HepG2 (cell line): ENCODE data around the gene GADD45B. TPM values are rescaled to one million over a fixed set of nuclear protein-coding genes. Genes with fewer than 3 reads are reported as not detected.
A peak's percentile ranks its signal among the peaks of the same experiment; 100 is the strongest.

Experiments used
- CBX1 ChIP-seq: IDR thresholded peaks from one replicate; pipeline ENCODE4 v1.6.1; 2016; ENCODE audit warnings: antibody characterized with exemption, low read depth
- CHD2 ChIP-seq: IDR thresholded peaks from 2 replicates; pipeline ENCODE4 v1.6.1; 2011; ENCODE audit warnings: low read depth, low read length, improper control_type of control experiment
- ETV6 ChIP-seq: sonication (generic); formaldehyde crosslinking; conservative IDR thresholded peaks from 2 replicates; pipeline ENCODE4 v1.4.0; 2020; ENCODE audit warnings: missing genetic modification reagents
- HCFC1 ChIP-seq: fragments of 150-350 bp; IDR thresholded peaks from 2 replicates; pipeline ENCODE4 v1.6.1; 2014; ENCODE audit warnings: low read depth, low read length
- HDAC2 ChIP-seq: sonication (generic); formaldehyde crosslinking; IDR thresholded peaks from 2 replicates; pipeline ENCODE4 v1.4.0; 2020; ENCODE audit warnings: missing genetic modification reagents
- KDM5B ChIP-seq: sonication (generic); formaldehyde crosslinking; IDR thresholded peaks from 2 replicates; pipeline ENCODE4 v1.4.0; 2020; ENCODE audit warnings: missing genetic modification reagents, mild to moderate bottlenecking, borderline replicate concordance
- NR2F6 ChIP-seq, 2 experiments: IDR thresholded peaks; 2 replicates each; pipeline ENCODE4 v1.6.1; 2016; ENCODE audit warnings: antibody characterized with exemption in 1 of 2, mild to moderate bottlenecking in 1 of 2
- PHF8 ChIP-seq: sonication (generic); formaldehyde crosslinking; IDR thresholded peaks from 2 replicates; pipeline ENCODE4 v1.5.0; 2020; ENCODE audit warnings: missing genetic modification reagents
- ZBTB38 ChIP-seq: sonication (generic); formaldehyde crosslinking; IDR thresholded peaks from 2 replicates; pipeline ENCODE4 v1.5.1; 2020; ENCODE audit warnings: mild to moderate bottlenecking, missing genetic modification reagents
- ZBTB7A ChIP-seq: sonication (generic); formaldehyde crosslinking; IDR thresholded peaks from 2 replicates; pipeline ENCODE4 v1.8.0; 2022; ENCODE audit warnings: mild to moderate bottlenecking, missing genetic modification reagents
- ZNF468 ChIP-seq: sonication (generic); formaldehyde crosslinking; IDR thresholded peaks from 2 replicates; pipeline ENCODE4 v1.8.0; 2022; ENCODE audit warnings: mild to moderate bottlenecking, moderate library complexity, missing genetic modification reagents
- ZNF619 ChIP-seq: sonication (generic); formaldehyde crosslinking; IDR thresholded peaks from 2 replicates; pipeline ENCODE4 v1.4.0; 2020; ENCODE audit warnings: mild to moderate bottlenecking, missing genetic modification reagents
- ZNF790 ChIP-seq: sonication (generic); formaldehyde crosslinking; IDR thresholded peaks from 2 replicates; pipeline ENCODE4 v1.8.0; 2022; ENCODE audit warnings: missing genetic modification reagents, mild to moderate bottlenecking, borderline replicate concordance
- polyA plus RNA-seq, 8 experiments: library from polyadenylated mRNA; depleted of rRNA in 3 of 8; stranded (reverse) in 7 of 8; unstranded in 1 of 8; fragments of >200 nt; fragmentation: Illumina TruSeq in 4 of 8; extraction: Trizol in 4 of 8; gene quantifications; 2 replicates each; pipeline versions ENCODE4 v1.2.1 to v1.2.3, GENCODE V29; 2011 to 2016; ENCODE audit warnings: low read depth in 4 of 8, missing spikeins in 1 of 8, mixed read lengths in 1 of 8; ENCODE audit not compliant: insufficient read depth in 1 of 8
- total RNA-seq, 5 experiments: library from RNA; depleted of rRNA; stranded (reverse); fragments of >200 nt; fragmentation: Illumina TruSeq; extraction: Trizol; gene quantifications; 2 replicates each; pipeline ENCODE4 v1.2.3, GENCODE V29; 2016; ENCODE audit warnings: low read depth in 1 of 5
- TF ChIP-seq, protein P1 (sequence below): sonication (generic); formaldehyde crosslinking; IDR thresholded peaks from 2 replicates; pipeline ENCODE4 v1.4.0; 2020; ENCODE audit warnings: missing genetic modification reagents
- TF ChIP-seq, protein P2 (sequence below): sonication (generic); formaldehyde crosslinking; IDR thresholded peaks from 2 replicates; pipeline ENCODE4 v1.4.0; 2020; ENCODE audit warnings: missing genetic modification reagents, low read depth, mild to moderate bottlenecking, borderline replicate concordance
- TF ChIP-seq, protein P3 (sequence below): IDR thresholded peaks from 2 replicates; pipeline ENCODE4 v1.6.1; 2016; ENCODE audit warnings: missing compliant biosample characterization, missing genetic modification reagents, borderline replicate concordance
- TF ChIP-seq, protein P4 (sequence below): fragments of 450-650 bp; IDR thresholded peaks from 2 replicates; pipeline ENCODE4 v1.6.1; 2017
- TF ChIP-seq, protein P5 (sequence below): sonication (generic); formaldehyde crosslinking; conservative IDR thresholded peaks from 2 replicates; pipeline ENCODE4 v1.5.0; 2020; ENCODE audit warnings: missing genetic modification reagents

The GADD45B gene
- total and polyA plus RNA-seq, 2 of the 13 experiments (the other 11 are each of a cell fraction or from before 2014, with no cell fraction given) = 4.6 to 34.1 TPM

DNA sequence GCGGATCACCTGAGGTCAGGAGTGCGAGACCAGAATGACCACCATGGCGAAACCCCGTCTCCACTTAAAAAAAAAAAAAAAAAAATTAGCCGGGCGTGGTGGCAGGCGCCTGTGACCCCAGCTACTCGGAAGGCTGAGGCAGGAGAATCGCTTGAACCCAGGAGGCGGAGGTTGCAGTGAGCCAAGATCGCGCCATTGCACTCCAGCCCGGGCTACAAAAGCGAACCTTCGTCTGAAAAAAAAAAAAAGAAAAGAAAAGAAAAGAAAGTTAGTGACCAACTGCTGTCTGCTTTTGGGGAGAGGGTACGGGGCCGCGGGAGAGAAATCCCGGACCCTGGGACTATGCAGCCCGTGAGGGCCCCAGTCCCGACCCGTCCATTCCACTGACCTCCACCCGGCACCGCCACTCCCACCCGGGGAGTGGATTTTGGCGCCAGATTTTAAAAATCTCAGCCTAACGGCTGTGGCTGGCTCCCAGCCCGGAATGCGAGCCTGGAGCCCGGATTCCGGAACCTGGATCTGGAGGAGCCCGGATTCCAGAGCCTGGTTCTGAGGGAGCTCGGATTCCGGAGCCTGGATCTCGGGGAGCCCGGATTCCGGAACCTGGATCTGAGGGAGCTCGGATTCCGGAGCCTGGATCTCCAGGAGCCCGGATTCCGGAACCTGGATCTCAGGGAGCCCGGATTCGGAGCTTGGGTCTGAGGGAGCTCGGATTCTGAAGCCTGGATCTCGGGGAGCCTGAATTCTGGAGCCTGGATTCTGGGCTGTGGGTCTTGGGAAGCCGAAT lies 13.1 kb upstream of the GADD45B start (continued):
- TF ChIP-seq, protein P1, sequence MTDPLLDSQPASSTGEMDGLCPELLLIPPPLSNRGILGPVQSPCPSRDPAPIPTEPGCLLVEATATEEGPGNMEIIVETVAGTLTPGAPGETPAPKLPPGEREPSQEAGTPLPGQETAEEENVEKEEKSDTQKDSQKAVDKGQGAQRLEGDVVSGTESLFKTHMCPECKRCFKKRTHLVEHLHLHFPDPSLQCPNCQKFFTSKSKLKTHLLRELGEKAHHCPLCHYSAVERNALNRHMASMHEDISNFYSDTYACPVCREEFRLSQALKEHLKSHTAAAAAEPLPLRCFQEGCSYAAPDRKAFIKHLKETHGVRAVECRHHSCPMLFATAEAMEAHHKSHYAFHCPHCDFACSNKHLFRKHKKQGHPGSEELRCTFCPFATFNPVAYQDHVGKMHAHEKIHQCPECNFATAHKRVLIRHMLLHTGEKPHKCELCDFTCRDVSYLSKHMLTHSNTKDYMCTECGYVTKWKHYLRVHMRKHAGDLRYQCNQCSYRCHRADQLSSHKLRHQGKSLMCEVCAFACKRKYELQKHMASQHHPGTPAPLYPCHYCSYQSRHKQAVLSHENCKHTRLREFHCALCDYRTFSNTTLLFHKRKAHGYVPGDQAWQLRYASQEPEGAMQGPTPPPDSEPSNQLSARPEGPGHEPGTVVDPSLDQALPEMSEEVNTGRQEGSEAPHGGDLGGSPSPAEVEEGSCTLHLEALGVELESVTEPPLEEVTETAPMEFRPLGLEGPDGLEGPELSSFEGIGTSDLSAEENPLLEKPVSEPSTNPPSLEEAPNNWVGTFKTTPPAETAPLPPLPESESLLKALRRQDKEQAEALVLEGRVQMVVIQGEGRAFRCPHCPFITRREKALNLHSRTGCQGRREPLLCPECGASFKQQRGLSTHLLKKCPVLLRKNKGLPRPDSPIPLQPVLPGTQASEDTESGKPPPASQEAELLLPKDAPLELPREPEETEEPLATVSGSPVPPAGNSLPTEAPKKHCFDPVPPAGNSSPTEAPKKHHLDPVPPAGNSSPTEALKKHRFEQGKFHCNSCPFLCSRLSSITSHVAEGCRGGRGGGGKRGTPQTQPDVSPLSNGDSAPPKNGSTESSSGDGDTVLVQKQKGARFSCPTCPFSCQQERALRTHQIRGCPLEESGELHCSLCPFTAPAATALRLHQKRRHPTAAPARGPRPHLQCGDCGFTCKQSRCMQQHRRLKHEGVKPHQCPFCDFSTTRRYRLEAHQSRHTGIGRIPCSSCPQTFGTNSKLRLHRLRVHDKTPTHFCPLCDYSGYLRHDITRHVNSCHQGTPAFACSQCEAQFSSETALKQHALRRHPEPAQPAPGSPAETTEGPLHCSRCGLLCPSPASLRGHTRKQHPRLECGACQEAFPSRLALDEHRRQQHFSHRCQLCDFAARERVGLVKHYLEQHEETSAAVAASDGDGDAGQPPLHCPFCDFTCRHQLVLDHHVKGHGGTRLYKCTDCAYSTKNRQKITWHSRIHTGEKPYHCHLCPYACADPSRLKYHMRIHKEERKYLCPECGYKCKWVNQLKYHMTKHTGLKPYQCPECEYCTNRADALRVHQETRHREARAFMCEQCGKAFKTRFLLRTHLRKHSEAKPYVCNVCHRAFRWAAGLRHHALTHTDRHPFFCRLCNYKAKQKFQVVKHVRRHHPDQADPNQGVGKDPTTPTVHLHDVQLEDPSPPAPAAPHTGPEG (CRISPR knock-in tag) = peak; percentile 49; the same call in 1 of the 2 replicates
- TF ChIP-seq, protein P2, sequence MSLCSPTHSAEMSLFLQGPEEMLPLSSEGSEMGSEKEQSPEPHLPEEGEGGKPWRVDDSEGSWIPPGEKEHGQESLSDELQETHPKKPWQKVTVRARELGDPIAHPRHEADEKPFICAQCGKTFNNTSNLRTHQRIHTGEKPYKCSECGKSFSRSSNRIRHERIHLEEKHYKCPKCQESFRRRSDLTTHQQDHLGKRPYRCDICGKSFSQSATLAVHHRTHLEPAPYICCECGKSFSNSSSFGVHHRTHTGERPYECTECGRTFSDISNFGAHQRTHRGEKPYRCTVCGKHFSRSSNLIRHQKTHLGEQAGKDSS (CRISPR knock-in tag) = no peak; the same call in 1 of the 2 replicates
- TF ChIP-seq CBX1 (no peak), ZNF619 (CRISPR knock-in tag) (peak; percentile 41; the same call in 1 of the 2 replicates), PHF8 (CRISPR knock-in tag) (peak; percentile 71), KDM5B (CRISPR knock-in tag) (peak; percentile 77; the same call in 1 of the 2 replicates), ETV6 (CRISPR knock-in tag) (0 out of 2 replicates have a peak, but pooled peaks have one; percentile 40), NR2F6 (IDR thresholded peaks at IDR 0.05) (peak; percentile 74), NR2F6 (CRISPR knock-in tag; IDR thresholded peaks at IDR 0.05) (peak; percentile 64), HCFC1 (peak; percentile 41), ZNF468 (CRISPR knock-in tag) (0 out of 2 replicates have a peak, but pooled peaks have one; percentile 75), ZNF790 (CRISPR knock-in tag) (peak; percentile 78; the same call in 1 of the 2 replicates), ZBTB38 (CRISPR knock-in tag) (no peak; the same call in 1 of the 2 replicates), HDAC2 (CRISPR knock-in tag) (peak; percentile 82), CHD2 (peak; percentile 21; the same call in 1 of the 2 replicates), ZBTB7A (no peak)
- TF ChIP-seq, protein P3, sequence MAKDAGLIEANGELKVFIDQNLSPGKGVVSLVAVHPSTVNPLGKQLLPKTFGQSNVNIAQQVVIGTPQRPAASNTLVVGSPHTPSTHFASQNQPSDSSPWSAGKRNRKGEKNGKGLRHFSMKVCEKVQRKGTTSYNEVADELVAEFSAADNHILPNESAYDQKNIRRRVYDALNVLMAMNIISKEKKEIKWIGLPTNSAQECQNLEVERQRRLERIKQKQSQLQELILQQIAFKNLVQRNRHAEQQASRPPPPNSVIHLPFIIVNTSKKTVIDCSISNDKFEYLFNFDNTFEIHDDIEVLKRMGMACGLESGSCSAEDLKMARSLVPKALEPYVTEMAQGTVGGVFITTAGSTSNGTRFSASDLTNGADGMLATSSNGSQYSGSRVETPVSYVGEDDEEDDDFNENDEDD (CRISPR knock-in tag) = peak; percentile 95
- TF ChIP-seq, protein P4, sequence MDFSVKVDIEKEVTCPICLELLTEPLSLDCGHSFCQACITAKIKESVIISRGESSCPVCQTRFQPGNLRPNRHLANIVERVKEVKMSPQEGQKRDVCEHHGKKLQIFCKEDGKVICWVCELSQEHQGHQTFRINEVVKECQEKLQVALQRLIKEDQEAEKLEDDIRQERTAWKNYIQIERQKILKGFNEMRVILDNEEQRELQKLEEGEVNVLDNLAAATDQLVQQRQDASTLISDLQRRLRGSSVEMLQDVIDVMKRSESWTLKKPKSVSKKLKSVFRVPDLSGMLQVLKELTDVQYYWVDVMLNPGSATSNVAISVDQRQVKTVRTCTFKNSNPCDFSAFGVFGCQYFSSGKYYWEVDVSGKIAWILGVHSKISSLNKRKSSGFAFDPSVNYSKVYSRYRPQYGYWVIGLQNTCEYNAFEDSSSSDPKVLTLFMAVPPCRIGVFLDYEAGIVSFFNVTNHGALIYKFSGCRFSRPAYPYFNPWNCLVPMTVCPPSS = no peak
- TF ChIP-seq, protein P5, sequence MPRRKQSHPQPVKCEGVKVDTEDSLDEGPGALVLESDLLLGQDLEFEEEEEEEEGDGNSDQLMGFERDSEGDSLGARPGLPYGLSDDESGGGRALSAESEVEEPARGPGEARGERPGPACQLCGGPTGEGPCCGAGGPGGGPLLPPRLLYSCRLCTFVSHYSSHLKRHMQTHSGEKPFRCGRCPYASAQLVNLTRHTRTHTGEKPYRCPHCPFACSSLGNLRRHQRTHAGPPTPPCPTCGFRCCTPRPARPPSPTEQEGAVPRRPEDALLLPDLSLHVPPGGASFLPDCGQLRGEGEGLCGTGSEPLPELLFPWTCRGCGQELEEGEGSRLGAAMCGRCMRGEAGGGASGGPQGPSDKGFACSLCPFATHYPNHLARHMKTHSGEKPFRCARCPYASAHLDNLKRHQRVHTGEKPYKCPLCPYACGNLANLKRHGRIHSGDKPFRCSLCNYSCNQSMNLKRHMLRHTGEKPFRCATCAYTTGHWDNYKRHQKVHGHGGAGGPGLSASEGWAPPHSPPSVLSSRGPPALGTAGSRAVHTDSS (CRISPR knock-in tag) = no peak
